Endothelial cell of umbilical vein (primary cell): ENCODE data around the gene BLOC1S3. TPM values are rescaled to one million over a fixed set of nuclear protein-coding genes. Genes with fewer than 3 reads are reported as not detected.
A peak's percentile ranks its signal among the peaks of the same experiment; 100 is the strongest.

Source experiments
- BruUV-seq: library from RNA; stranded (reverse); fragments of 400-500 nt; replicated peaks from 2 replicates; lab custom pipeline; 2021; lab: Mats Ljungman, UMichigan
- CTCF ChIA-PET: fragments of 300-600, 350-600 bp; sonication (Branson Sonifier 250); formaldehyde crosslinking; loops from one replicate; lab custom pipeline; 2021; ENCODE audit warnings: antibody characterized with exemption, inconsistent platforms; lab: Charles Lee
- POLR2A ChIA-PET: fragments of 300-600, 350-600 bp; sonication (Branson Sonifier 250); formaldehyde crosslinking; loops from one replicate; lab custom pipeline; 2021; ENCODE audit warnings: antibody characterized with exemption, inconsistent platforms; lab: Charles Lee
- DNase-seq: peaks from one replicate; pipeline ENCODE4 v3.0.0-alpha.2; 2011; ENCODE audit warnings: low read depth, low spot score
- FAIRE-seq: peaks from 2 replicates; lab custom pipeline; 2011; peaks lifted over from hg19 to GRCh38; lab: Jason Lieb, UNC
- H2AFZ ChIP-seq: 2 replicates; pipeline ENCODE4 v1.6.0; 2012; ENCODE audit warnings: low read depth, low read length, control low read depth, inconsistent platforms
- H3K27ac ChIP-seq: 2 replicates; pipeline ENCODE4 v1.5.1; 2011; ENCODE audit warnings: low read depth, mild to moderate bottlenecking, control low read depth, low read length, moderate library complexity; ENCODE audit not compliant: insufficient read depth
- H3K27me3 ChIP-seq, 2 experiments: 2 replicates each; pipeline versions ENCODE4 v1.6.0 to v1.6.1; 2011; ENCODE audit warnings: low read length in 2 of 2, mixed read lengths in 1 of 2; ENCODE audit not compliant: control insufficient read depth in 2 of 2, insufficient read depth in 2 of 2
- H3K36me3 ChIP-seq, 2 experiments: 2 replicates in 1 of 2; 3 replicates in 1 of 2; pipeline ENCODE4 v1.5.1; 2011; ENCODE audit warnings: low read length in 2 of 2, mild to moderate bottlenecking in 1 of 2, moderate library complexity in 1 of 2; ENCODE audit not compliant: control insufficient read depth in 2 of 2, insufficient read depth in 2 of 2; ENCODE audit errors: extremely low read depth in 1 of 2
- H3K4me1 ChIP-seq: 3 replicates; pipeline ENCODE4 v1.5.1; 2011; ENCODE audit warnings: mild to moderate bottlenecking, low read length; ENCODE audit not compliant: control insufficient read depth, insufficient read depth; ENCODE audit errors: extremely low read depth
- H3K4me2 ChIP-seq: 2 replicates; pipeline ENCODE4 v1.6.1; 2011; ENCODE audit warnings: low read length, control low read depth, mixed read lengths; ENCODE audit not compliant: insufficient read depth
- H3K4me3 ChIP-seq, 3 experiments: fragments of 200-600 bp in 1 of 3; sonication (generic), shearing (Covaris generic) in 1 of 3; replicated peaks in 1 of 3; 2 replicates each; pipeline ENCODE4 v1.5.1; 2011 to 2016; ENCODE audit warnings: control low read depth in 3 of 3, low read length in 3 of 3, mild to moderate bottlenecking in 2 of 3, inconsistent platforms in 1 of 3, low read depth in 1 of 3, moderate library complexity in 1 of 3; ENCODE audit not compliant: insufficient read depth in 1 of 3
- H3K79me2 ChIP-seq: 2 replicates; pipeline ENCODE4 v1.6.0; 2012; ENCODE audit warnings: low read length, inconsistent platforms; ENCODE audit not compliant: control insufficient read depth, insufficient read depth
- H3K9ac ChIP-seq: replicated peaks from 2 replicates; pipeline ENCODE3; 2011; ENCODE audit warnings: low read length, control low read depth; ENCODE audit not compliant: insufficient read depth; ENCODE audit errors: extremely low read depth
- H3K9me1 ChIP-seq: replicated peaks from 3 replicates; pipeline ENCODE4 v1.6.0; 2011; ENCODE audit warnings: mild to moderate bottlenecking, low read length; ENCODE audit not compliant: control insufficient read depth, insufficient read depth; ENCODE audit errors: extremely low read depth
- H3K9me3 ChIP-seq: replicated peaks from 2 replicates; pipeline ENCODE4 v1.5.1; 2012; ENCODE audit warnings: low read length, inconsistent platforms; ENCODE audit not compliant: control insufficient read depth, insufficient read depth
- H4K20me1 ChIP-seq: replicated peaks from 2 replicates; pipeline ENCODE3; 2011; ENCODE audit warnings: mild to moderate bottlenecking, low read length; ENCODE audit not compliant: control insufficient read depth, insufficient read depth; ENCODE audit errors: extremely low read depth
- EZH2 ChIP-seq: IDR thresholded peaks from 2 replicates; pipeline ENCODE4 v1.6.1; 2012; ENCODE audit warnings: borderline replicate concordance, low read depth, mild to moderate bottlenecking, moderate library complexity, low read length, inconsistent platforms; ENCODE audit not compliant: severe bottlenecking
- FOS ChIP-seq: IDR thresholded peaks from 2 replicates; pipeline ENCODE4 v1.6.1; 2011; ENCODE audit warnings: mild to moderate bottlenecking, low read length, moderate library complexity, borderline replicate concordance; ENCODE audit not compliant: insufficient read depth
- GATA2 ChIP-seq: IDR thresholded peaks from 2 replicates; pipeline ENCODE4 v1.7.0; 2011; ENCODE audit warnings: low read depth, mild to moderate bottlenecking, moderate library complexity, mixed read lengths, low read length; ENCODE audit not compliant: insufficient read length, insufficient read depth
- JUN ChIP-seq: IDR thresholded peaks from 2 replicates; pipeline ENCODE4 v1.6.1; 2011; ENCODE audit warnings: borderline replicate concordance, low read depth; ENCODE audit not compliant: insufficient read length, insufficient read depth
- MYC ChIP-seq: IDR thresholded peaks from one replicate; pipeline ENCODE4 v1.6.1; 2011; ENCODE audit warnings: mild to moderate bottlenecking, low read depth, low read length
- POLR2A ChIP-seq: IDR thresholded peaks from 2 replicates; pipeline ENCODE4 v1.6.1; 2012; ENCODE audit warnings: low read depth, mild to moderate bottlenecking, control low read depth, low read length
- POLR2AphosphoS5 ChIP-seq: IDR thresholded peaks from 2 replicates; pipeline ENCODE4 v1.6.1; 2012; ENCODE audit warnings: low read depth, mild to moderate bottlenecking, control low read depth, low read length, moderate library complexity; ENCODE audit not compliant: insufficient read depth
- dilution Hi-C: fragments of 300-500 bp; cut with MboI; formaldehyde crosslinking; loops from one replicate; pipeline ENCODE4 v1.15.0; 2019; ENCODE audit warnings: low sequenced_read_pairs; ENCODE audit not compliant: extremely low pct_ligation_motif_present
- intact Hi-C: fragments of 100-400 bp; cut with micrococcal nuclease; formaldehyde crosslinking; loops from one replicate; pipeline ENCODE4 v1.10.0; 2022
- polyA plus RNA-seq, 4 experiments: library from polyadenylated mRNA; depleted of rRNA in 3 of 4; stranded (reverse) in 3 of 4; unstranded in 1 of 4; fragments of >200 nt; gene quantifications; 2 replicates each; pipeline versions ENCODE4 v1.2.1 to v1.2.3, GENCODE V29; 2011 to 2012; ENCODE audit warnings: missing spikeins in 1 of 4
- total RNA-seq: library from RNA; stranded (reverse); gene quantifications from 2 replicates; pipeline ENCODE4 v1.2.3, GENCODE V29; 2021
- TF ChIP-seq, protein P1 (sequence below), 2 donors: IDR thresholded peaks; 1 replicate in 1 of 2; 2 replicates in 1 of 2; pipeline ENCODE4 v1.5.1; 2011; ENCODE audit warnings: low read length in 2 of 2, mild to moderate bottlenecking in 2 of 2, moderate library complexity in 2 of 2, control low read depth in 1 of 2, inconsistent platforms in 1 of 2, low read depth in 1 of 2; ENCODE audit not compliant: insufficient read depth in 1 of 2; ENCODE audit errors: extremely low read depth in 1 of 2
- TF ChIP-seq, protein P2 (sequence below): IDR thresholded peaks from 2 replicates; pipeline ENCODE4 v1.6.1; 2011; ENCODE audit not compliant: insufficient read depth, insufficient read length

BLOC1S3 gene
- total and polyA plus RNA-seq, 2 donors (not counting 3 experiments of a cell fraction or from before 2014, with no cell fraction given), result 13.6 to 17.4 TPM

DNA sequence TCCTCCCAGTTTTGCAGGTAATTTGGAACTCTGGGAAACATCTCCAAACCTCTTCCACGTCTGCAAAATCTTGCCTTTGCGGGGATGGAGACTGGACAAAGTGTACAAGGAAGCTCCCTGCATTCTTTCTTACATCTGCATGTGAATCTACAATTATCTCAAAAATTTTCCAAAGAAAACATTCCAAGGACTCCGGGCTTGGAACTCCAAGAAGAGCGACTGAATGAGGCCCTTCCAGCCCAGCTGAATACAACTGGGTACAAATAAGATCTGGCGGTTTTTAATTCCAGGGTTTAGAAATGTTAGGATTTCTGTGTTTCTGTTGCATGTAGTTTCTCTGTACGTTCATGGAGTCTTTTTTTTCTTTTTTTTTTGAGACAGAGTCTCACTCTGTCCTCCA is 38.1 kb downstream of the BLOC1S3 start:
- dilution Hi-C loops, result no loop called here
- Histone ChIP-seq H3K4me1 (peaks cover 25% of the 10 kb centered on the region), H3K4me2 (no peak overlapping the region), H3K27ac (no peak overlapping the region), H2AFZ (no peak overlapping the region), H3K9me3 (no peaks in the 10 kb centered on the region), H3K79me2 (no peaks in the 10 kb centered on the region), H3K9me1 (no peaks in the 10 kb centered on the region), H3K27me3 (no peaks in the 10 kb centered on the region), H3K9ac (no peak overlapping the region), H3K4me3 (no peak overlapping the region), H4K20me1 (no peaks in the 10 kb centered on the region), H3K36me3 (no peaks in the 10 kb centered on the region)
- ChIA-PET POLR2A (no interaction called here), CTCF (interaction anchor here (0.6 kb wide), 1 partner anchor 30 kb away, joined by 4 read pairs; no protein-coding TSS in a partner anchor)
- FAIRE-seq (no peak), DNase-seq (peak; percentile 10)
- intact Hi-C loops, result no loop called here
- BruUV-seq, result no TSS peak
- TF ChIP-seq POLR2A (no peak), JUN (no peak), EZH2 (no peak), MYC (no peak), FOS (no peak), POLR2AphosphoS5 (no peak), GATA2 (no peak)
- TF ChIP-seq, protein P1, sequence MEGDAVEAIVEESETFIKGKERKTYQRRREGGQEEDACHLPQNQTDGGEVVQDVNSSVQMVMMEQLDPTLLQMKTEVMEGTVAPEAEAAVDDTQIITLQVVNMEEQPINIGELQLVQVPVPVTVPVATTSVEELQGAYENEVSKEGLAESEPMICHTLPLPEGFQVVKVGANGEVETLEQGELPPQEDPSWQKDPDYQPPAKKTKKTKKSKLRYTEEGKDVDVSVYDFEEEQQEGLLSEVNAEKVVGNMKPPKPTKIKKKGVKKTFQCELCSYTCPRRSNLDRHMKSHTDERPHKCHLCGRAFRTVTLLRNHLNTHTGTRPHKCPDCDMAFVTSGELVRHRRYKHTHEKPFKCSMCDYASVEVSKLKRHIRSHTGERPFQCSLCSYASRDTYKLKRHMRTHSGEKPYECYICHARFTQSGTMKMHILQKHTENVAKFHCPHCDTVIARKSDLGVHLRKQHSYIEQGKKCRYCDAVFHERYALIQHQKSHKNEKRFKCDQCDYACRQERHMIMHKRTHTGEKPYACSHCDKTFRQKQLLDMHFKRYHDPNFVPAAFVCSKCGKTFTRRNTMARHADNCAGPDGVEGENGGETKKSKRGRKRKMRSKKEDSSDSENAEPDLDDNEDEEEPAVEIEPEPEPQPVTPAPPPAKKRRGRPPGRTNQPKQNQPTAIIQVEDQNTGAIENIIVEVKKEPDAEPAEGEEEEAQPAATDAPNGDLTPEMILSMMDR (IDR thresholded peaks at IDR 0.05; ENCODE audit: extremely low read depth in 1 of 2, insufficient read depth in 1 of 2, low read depth in 1 of 2, low read length in 2 of 2), result no peak
- TF ChIP-seq, protein P2, sequence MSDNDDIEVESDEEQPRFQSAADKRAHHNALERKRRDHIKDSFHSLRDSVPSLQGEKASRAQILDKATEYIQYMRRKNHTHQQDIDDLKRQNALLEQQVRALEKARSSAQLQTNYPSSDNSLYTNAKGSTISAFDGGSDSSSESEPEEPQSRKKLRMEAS, result no peak
